HepG2 (cell line): ENCODE data around the gene B3GALNT2. TPM values are rescaled to one million over a fixed set of nuclear protein-coding genes. Genes with fewer than 3 reads are reported as not detected.

Experiments
- ATAC-seq: fragments of 200-7000 bp; cut with Tn5 transposase; 3 replicates; pipeline ENCODE4 v1.9.1; 2020; ENCODE audit warnings: mild to moderate bottlenecking, moderate library complexity
- BruUV-seq: library from RNA; stranded (reverse); fragments of 400-500 nt; replicated peaks from 2 replicates; lab custom pipeline; 2021; lab: Mats Ljungman, UMichigan
- CTCF ChIA-PET: fragments of 300-600 bp; formaldehyde crosslinking; extraction: SDS; loops from one replicate; lab custom pipeline; 2021; ENCODE audit warnings: low total read pairs, inconsistent platforms, low intra/inter-chr PET ratio; lab: Yijun Ruan, JAX
- POLR2A ChIA-PET: fragments of 350-600 bp; sonication (Branson Sonifier 250); formaldehyde crosslinking; loops from one replicate; lab custom pipeline; 2020; ENCODE audit warnings: antibody characterized with exemption, inconsistent platforms; lab: Yijun Ruan, JAX
- DNase-seq: peaks from one replicate; pipeline ENCODE4 v3.0.0-alpha.2; 2015; ENCODE audit warnings: low spot score
- FAIRE-seq: peaks from 3 replicates; lab custom pipeline; 2011; peaks lifted over from hg19 to GRCh38; lab: Jason Lieb, UNC
- H2AFZ ChIP-seq: one replicate; pipeline ENCODE4 v1.6.1; 2011; ENCODE audit warnings: low read length, inconsistent platforms
- H3K27ac ChIP-seq: fragments of 300-600 bp; 3 replicates; pipeline ENCODE4 v1.8.0; 2011; ENCODE audit warnings: mixed run types, mild to moderate bottlenecking, mixed read lengths, low read length, inconsistent platforms; ENCODE audit not compliant: insufficient read depth; ENCODE audit errors: extremely low read length
- H3K27me3 ChIP-seq, 2 experiments: fragments of 200-600 bp in 1 of 2; 2 replicates in 1 of 2; 3 replicates in 1 of 2; pipeline versions ENCODE4 v1.6.0 to v1.8.0; 2011; ENCODE audit warnings: low read length in 2 of 2, mild to moderate bottlenecking in 2 of 2, moderate library complexity in 2 of 2, inconsistent platforms in 1 of 2; ENCODE audit not compliant: insufficient read depth in 2 of 2, control insufficient read depth in 1 of 2
- H3K36me3 ChIP-seq, 2 experiments: fragments of 200-600 bp in 1 of 2; replicated peaks in 1 of 2; 2 replicates in 1 of 2; 3 replicates in 1 of 2; pipeline versions ENCODE4 v1.5.1 to v1.8.0; 2011; ENCODE audit warnings: low read length in 2 of 2, inconsistent platforms in 1 of 2; ENCODE audit not compliant: insufficient read depth in 2 of 2, control insufficient read depth in 1 of 2
- H3K4me1 ChIP-seq: 2 replicates; pipeline ENCODE4 v1.5.1; 2012; ENCODE audit warnings: low read length, inconsistent platforms; ENCODE audit not compliant: insufficient read depth
- H3K4me2 ChIP-seq: 2 replicates; pipeline ENCODE4 v1.6.0; 2011; ENCODE audit warnings: low read depth, low read length, inconsistent platforms
- H3K4me3 ChIP-seq, 3 experiments: fragments of 200-600 bp in 1 of 3; sonication (generic), shearing (Covaris generic) in 1 of 3; replicated peaks in 1 of 3; 2 replicates each; pipeline ENCODE4 v1.5.1; 2011 to 2016; ENCODE audit warnings: low read length in 3 of 3, inconsistent platforms in 2 of 3, low read depth in 2 of 3, mild to moderate bottlenecking in 2 of 3, control low read depth in 1 of 3, mixed read lengths in 1 of 3; ENCODE audit not compliant: insufficient read depth in 1 of 3
- H3K79me2 ChIP-seq: one replicate; pipeline ENCODE4 v1.6.1; 2011; ENCODE audit warnings: low read length, inconsistent platforms; ENCODE audit not compliant: insufficient read depth
- H3K9ac ChIP-seq: 2 replicates; pipeline ENCODE4 v1.6.0; 2011; ENCODE audit warnings: mild to moderate bottlenecking, low read depth, low read length, inconsistent platforms; ENCODE audit not compliant: insufficient read depth
- H3K9me3 ChIP-seq: 2 replicates; pipeline ENCODE4 v1.5.1; 2012; ENCODE audit warnings: mild to moderate bottlenecking, low read length
- H4K20me1 ChIP-seq: 2 replicates; pipeline ENCODE4 v1.6.0; 2011; ENCODE audit warnings: inconsistent platforms, mild to moderate bottlenecking, low read length, moderate library complexity; ENCODE audit not compliant: insufficient read depth
- LCORL ChIP-seq, 2 experiments: fragments of 450-650 bp in 1 of 2; sonication (generic) in 1 of 2; formaldehyde crosslinking in 1 of 2; IDR thresholded peaks; 2 replicates each; pipeline versions ENCODE4 v1.5.0 to v1.6.1; 2017 to 2020; ENCODE audit warnings: antibody characterized with exemption in 1 of 2, missing genetic modification reagents in 1 of 2
- MXD1 ChIP-seq: sonication (generic); formaldehyde crosslinking; IDR thresholded peaks from 2 replicates; pipeline ENCODE4 v1.4.0; 2020; ENCODE audit warnings: mild to moderate bottlenecking, missing genetic modification reagents
- NCOA5 ChIP-seq: sonication (generic); formaldehyde crosslinking; IDR thresholded peaks from 2 replicates; pipeline ENCODE4 v1.4.0; 2020; ENCODE audit warnings: missing genetic modification reagents
- POLR2AphosphoS5 ChIP-seq: IDR thresholded peaks from 2 replicates; pipeline ENCODE4 v1.6.1; 2012; ENCODE audit warnings: low read depth, low read length
- POLR2G ChIP-seq: fragments of 200-400 bp; formaldehyde crosslinking; IDR thresholded peaks from 2 replicates; pipeline ENCODE4 v1.6.1; 2018; ENCODE audit warnings: mild to moderate bottlenecking, low read depth, low read length, moderate library complexity
- ZBTB3 ChIP-seq: sonication (generic); formaldehyde crosslinking; IDR thresholded peaks from 2 replicates; pipeline ENCODE4 v1.4.0; 2020; ENCODE audit warnings: low read depth, mild to moderate bottlenecking, moderate library complexity, missing genetic modification reagents, borderline replicate concordance
- ZNF546 ChIP-seq: sonication (generic); formaldehyde crosslinking; conservative IDR thresholded peaks from 2 replicates; pipeline ENCODE4 v1.8.1; 2023; ENCODE audit warnings: mild to moderate bottlenecking, missing genetic modification reagents
- WGBS: methylation state at CpG from one replicate; pipeline ENCODE4 v1.1.6; 2017; ENCODE audit warnings: low lambda C conversion rate; 5-methylcytosine and 5-hydroxymethylcytosine counted together
- in situ Hi-C: cut with HindIII; loops from 2 replicates; pipeline ENCODE4 v1.10.0; 2017; ENCODE audit warnings: low pct_unique_long_range_greater_than_20kb; ENCODE audit not compliant: extremely low pct_ligation_motif_present
- intact Hi-C: fragments of 100-400 bp; cut with micrococcal nuclease; formaldehyde crosslinking; loops from one replicate; pipeline ENCODE4 v1.10.0; 2022; ENCODE audit not compliant: unreplicated experiment
- polyA plus RNA-seq, 8 experiments: library from polyadenylated mRNA; depleted of rRNA in 3 of 8; stranded (reverse) in 7 of 8; unstranded in 1 of 8; fragments of >200 nt; fragmentation: Illumina TruSeq in 4 of 8; extraction: Trizol in 4 of 8; gene quantifications; 2 replicates each; pipeline versions ENCODE4 v1.2.1 to v1.2.3, GENCODE V29; 2011 to 2016; ENCODE audit warnings: low read depth in 4 of 8, missing spikeins in 1 of 8, mixed read lengths in 1 of 8; ENCODE audit not compliant: insufficient read depth in 1 of 8
- total RNA-seq, 5 experiments: library from RNA; depleted of rRNA; stranded (reverse); fragments of >200 nt; fragmentation: Illumina TruSeq; extraction: Trizol; gene quantifications; 2 replicates each; pipeline ENCODE4 v1.2.3, GENCODE V29; 2016; ENCODE audit warnings: low read depth in 1 of 5
- TF ChIP-seq, protein P1 (sequence below), 2 experiments: sonication (generic) in 1 of 2; formaldehyde crosslinking in 1 of 2; IDR thresholded peaks; 2 replicates each; pipeline versions ENCODE4 v1.5.1 to v1.6.1; 2011 to 2020; ENCODE audit warnings: borderline replicate concordance in 1 of 2, low read depth in 1 of 2, low read length in 1 of 2, mild to moderate bottlenecking in 1 of 2, missing genetic modification reagents in 1 of 2, moderate library complexity in 1 of 2

The B3GALNT2 gene
- total and polyA plus RNA-seq, 2 of the 13 experiments (the other 11 are each of a cell fraction or from before 2014, with no cell fraction given) = 16.5 to 28.9 TPM

DNA sequence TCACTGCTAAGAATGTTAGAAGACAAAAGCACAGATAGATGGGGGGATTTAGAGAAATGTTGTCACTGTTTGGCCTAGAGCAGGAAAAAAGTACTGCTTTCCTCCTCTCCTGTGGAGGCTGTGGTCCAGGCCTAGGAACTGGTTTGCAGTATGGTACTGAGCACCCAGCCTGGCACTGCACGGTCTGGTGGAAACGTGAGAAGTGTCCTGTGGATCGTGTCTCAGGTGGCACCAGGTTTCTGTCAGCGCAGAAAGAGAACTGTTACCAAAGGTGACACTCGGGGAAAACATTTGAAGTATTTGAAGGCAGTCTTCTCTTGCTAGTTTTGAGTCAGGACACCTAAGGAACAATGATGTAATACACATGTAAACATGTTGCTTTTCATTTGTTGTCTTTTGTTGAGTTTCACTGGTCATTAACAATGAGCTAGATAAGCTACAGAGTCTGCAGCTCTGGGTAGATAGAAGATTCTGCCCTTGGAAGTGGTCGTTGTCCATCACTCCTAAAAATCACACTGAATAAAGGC is 63.0 kb downstream of the B3GALNT2 start:
- H4K20me1 ChIP-seq = no peaks in the 10 kb centered on the region
- no peaks in the 10 kb centered on the region for H3K79me2 ChIP-seq
- POLR2A ChIA-PET = no interaction called here
- TF ChIP-seq LCORL (IDR thresholded peaks at IDR 0.05) (no peak), LCORL (CRISPR knock-in tag; IDR thresholded peaks at IDR 0.05) (no peak), MXD1 (no peak), POLR2G (no peak), POLR2AphosphoS5 (no peak), ZNF546 (CRISPR knock-in tag) (no peak), NCOA5 (CRISPR knock-in tag) (no peak), ZBTB3 (CRISPR knock-in tag) (no peak)
- TF ChIP-seq, protein P1, sequence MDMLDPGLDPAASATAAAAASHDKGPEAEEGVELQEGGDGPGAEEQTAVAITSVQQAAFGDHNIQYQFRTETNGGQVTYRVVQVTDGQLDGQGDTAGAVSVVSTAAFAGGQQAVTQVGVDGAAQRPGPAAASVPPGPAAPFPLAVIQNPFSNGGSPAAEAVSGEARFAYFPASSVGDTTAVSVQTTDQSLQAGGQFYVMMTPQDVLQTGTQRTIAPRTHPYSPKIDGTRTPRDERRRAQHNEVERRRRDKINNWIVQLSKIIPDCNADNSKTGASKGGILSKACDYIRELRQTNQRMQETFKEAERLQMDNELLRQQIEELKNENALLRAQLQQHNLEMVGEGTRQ (IDR thresholded peaks at IDR 0.05; ENCODE audit: low read depth, low read length) = no peak
- TF ChIP-seq, protein P1 (CRISPR knock-in tag; IDR thresholded peaks at IDR 0.05; ENCODE audit: borderline replicate concordance) = no peak
- H3K9ac ChIP-seq = no peak overlapping the region
- intact Hi-C loops = no loop called here
- CTCF ChIA-PET = no interaction called here
- peaks cover 22 to 68% of the 10 kb centered on the region in 2 experiments for H3K36me3 ChIP-seq
- no TSS peak for BruUV-seq
- no peak overlapping the region for H3K27ac ChIP-seq
- in situ Hi-C loops = no loop called here
- ATAC-seq (no peak), FAIRE-seq (no peak), DNase-seq (no peak)
- H3K27me3 ChIP-seq = no peaks in the 10 kb centered on the region
- H2AFZ ChIP-seq = no peak overlapping the region
- H3K4me2 ChIP-seq = no peak overlapping the region
- H3K4me3 ChIP-seq = no peak overlapping the region
- 94% methylated on average over 6 of the region's 6 CpGs for WGBS
- no peaks in the 10 kb centered on the region for H3K9me3 ChIP-seq
- no peaks in the 10 kb centered on the region for H3K4me1 ChIP-seq
